HEK293T (cell line): ENCODE data around the gene SLCO4A1.

Experiments used
- ARNT ChIP-seq: fragments of 450-650 bp; IDR thresholded peaks from 2 replicates; pipeline ENCODE4 v1.6.1; 2017; ENCODE audit warnings: mild to moderate bottlenecking
- BHLHE40 ChIP-seq: fragments of 450-650 bp; IDR thresholded peaks from 2 replicates; pipeline ENCODE4 v1.6.1; 2016; ENCODE audit warnings: mild to moderate bottlenecking, moderate library complexity, borderline replicate concordance
- ELF4 ChIP-seq: fragments of 450-650 bp; IDR thresholded peaks from 2 replicates; pipeline ENCODE4 v1.6.1; 2017; ENCODE audit warnings: antibody characterized with exemption
- FOXA1 ChIP-seq: fragments of 450-650 bp; IDR thresholded peaks from 2 replicates; pipeline ENCODE4 v1.6.1; 2016; ENCODE audit warnings: mild to moderate bottlenecking
- FOXK2 ChIP-seq: fragments of 450-650 bp; IDR thresholded peaks from 2 replicates; pipeline ENCODE4 v1.6.1; 2016; ENCODE audit warnings: mild to moderate bottlenecking
- FOXM1 ChIP-seq: fragments of 450-650 bp; IDR thresholded peaks from 2 replicates; pipeline ENCODE4 v1.6.1; 2017; ENCODE audit warnings: mild to moderate bottlenecking, borderline replicate concordance
- L3MBTL2 ChIP-seq: fragments of 450-650 bp; conservative IDR thresholded peaks from 2 replicates; pipeline ENCODE4 v1.6.1; 2016; ENCODE audit warnings: mild to moderate bottlenecking
- LEF1 ChIP-seq: fragments of 450-650 bp; IDR thresholded peaks from 2 replicates; pipeline ENCODE4 v1.6.1; 2017; ENCODE audit warnings: mild to moderate bottlenecking, borderline replicate concordance
- NFRKB ChIP-seq: fragments of 450-650 bp; IDR thresholded peaks from 2 replicates; pipeline ENCODE4 v1.6.1; 2016; ENCODE audit warnings: mild to moderate bottlenecking, moderate library complexity
- SP1 ChIP-seq: fragments of 450-650 bp; IDR thresholded peaks from 2 replicates; pipeline ENCODE4 v1.6.1; 2017
- SUZ12 ChIP-seq: fragments of 450-650 bp; IDR thresholded peaks from 2 replicates; pipeline ENCODE4 v1.6.1; 2016; ENCODE audit warnings: mild to moderate bottlenecking
- TARDBP ChIP-seq: fragments of 450-650 bp; IDR thresholded peaks from 2 replicates; pipeline ENCODE4 v1.6.1; 2016
- ZNF384 ChIP-seq: fragments of 450-650 bp; IDR thresholded peaks from 2 replicates; pipeline ENCODE4 v1.6.1; 2016
- TF ChIP-seq, protein P1 (sequence below): fragments of 450-650 bp; IDR thresholded peaks from 2 replicates; pipeline ENCODE4 v1.6.1; 2016

DNA sequence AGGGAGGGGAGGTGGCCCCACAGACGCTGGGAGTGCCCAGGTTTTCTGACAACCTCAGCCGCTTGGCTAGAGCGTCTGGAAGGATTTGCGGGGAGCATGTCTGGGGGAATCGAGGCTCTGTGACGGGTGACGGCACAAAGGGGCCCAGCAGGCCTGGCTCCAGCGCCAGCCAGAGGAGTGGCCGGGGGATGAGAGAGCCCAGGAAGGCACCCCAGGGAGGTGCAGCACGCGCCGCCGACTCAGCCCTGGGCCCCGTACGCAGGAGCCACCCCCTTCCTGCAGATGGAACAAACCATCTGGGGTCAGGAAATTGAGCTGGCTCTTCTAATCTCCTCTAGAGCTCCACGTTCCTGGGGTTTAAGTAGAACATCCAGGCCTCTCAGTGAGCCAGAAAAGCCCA is 5.9 kb upstream of the SLCO4A1 start:
- TF ChIP-seq L3MBTL2 (no peak), BHLHE40 (no peak), NFRKB (no peak), SP1 (no peak), ELF4 (no peak), FOXM1 (no peak), FOXK2 (no peak), SUZ12 (no peak), LEF1 (no peak), TARDBP (no peak), ZNF384 (no peak), ARNT (no peak), FOXA1 (no peak)
- TF ChIP-seq, protein P1, sequence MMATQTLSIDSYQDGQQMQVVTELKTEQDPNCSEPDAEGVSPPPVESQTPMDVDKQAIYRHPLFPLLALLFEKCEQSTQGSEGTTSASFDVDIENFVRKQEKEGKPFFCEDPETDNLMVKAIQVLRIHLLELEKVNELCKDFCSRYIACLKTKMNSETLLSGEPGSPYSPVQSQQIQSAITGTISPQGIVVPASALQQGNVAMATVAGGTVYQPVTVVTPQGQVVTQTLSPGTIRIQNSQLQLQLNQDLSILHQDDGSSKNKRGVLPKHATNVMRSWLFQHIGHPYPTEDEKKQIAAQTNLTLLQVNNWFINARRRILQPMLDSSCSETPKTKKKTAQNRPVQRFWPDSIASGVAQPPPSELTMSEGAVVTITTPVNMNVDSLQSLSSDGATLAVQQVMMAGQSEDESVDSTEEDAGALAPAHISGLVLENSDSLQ, result no peak
